ENCODE data around the gene CPZ. TPM values are rescaled to one million over a fixed set of nuclear protein-coding genes. Genes with fewer than 3 reads are reported as not detected.
A peak's percentile ranks its signal among the peaks of the same experiment; 100 is the strongest.

The CPZ gene
- polyA plus RNA-seq, 3 donors = not detected

DNA sequence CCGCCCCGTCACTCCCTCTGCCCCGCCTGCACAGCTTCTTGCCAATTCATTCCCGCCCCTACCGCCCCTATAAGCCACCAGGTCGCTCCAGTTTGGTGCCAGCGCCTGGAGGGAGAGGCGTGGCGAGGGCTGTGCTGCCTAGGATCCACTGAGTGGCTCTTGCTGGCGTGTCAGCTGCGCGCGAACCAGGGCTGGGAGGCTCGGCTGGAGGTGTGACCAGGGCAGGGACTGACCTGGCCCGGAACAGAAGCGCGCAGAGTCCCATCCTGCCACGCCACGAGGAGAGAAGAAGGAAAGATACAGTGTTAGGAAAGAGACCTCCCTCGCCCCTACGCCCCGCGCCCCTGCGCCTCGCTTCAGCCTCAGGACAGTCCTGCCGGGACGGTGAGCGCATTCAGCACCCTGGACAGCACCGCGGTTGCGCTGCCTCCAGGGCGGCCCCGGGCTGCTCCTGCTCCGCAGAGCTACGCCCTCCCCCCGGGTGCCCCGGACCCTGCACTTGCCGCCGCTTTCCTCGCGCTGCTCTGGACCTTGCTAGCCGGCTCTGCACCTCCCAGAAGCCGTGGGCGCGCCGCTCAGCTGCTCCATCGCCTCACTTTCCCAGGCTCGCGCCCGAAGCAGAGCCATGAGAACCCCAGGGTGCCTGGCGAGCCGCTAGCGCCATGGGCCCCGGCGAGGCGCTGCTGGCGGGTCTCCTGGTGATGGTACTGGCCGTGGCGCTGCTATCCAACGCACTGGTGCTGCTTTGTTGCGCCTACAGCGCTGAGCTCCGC lies 12.1 kb upstream of the CPZ start, which contains the start of gene GPR78:
TSS of gene GPR78 (plus strand) at position 72 of the 773 bp plus-strand sequence. CDS start at position 663, 591 bp downstream.
- no peak within 1 kb of the TSS for H3K9ac ChIP-seq (ENCODE audit: insufficient read depth, low read length, poor library complexity, severe bottlenecking)
- WGBS (ENCODE audit: insufficient coverage) = 8% methylated on average over 56 of the region's 63 CpGs
- intact Hi-C loops (cut with micrococcal nuclease) = no loop called here
- H3K4me2 ChIP-seq (replicated peaks; ENCODE audit: extremely low read depth, low read length, poor library complexity, severe bottlenecking) = no peak within 1 kb of the TSS
- DNase-seq = no peak
- peaks cover 0 to 6% of the 10 kb centered on the region in 2 donors for H3K27me3 ChIP-seq (ENCODE audit: control insufficient read depth in 2 of 2, insufficient read depth in 2 of 2, low read length in 2 of 2)
- H3K36me3 Mint-ChIP-seq = no peaks in the 10 kb centered on the region
- peak within 1 kb of the TSS in 1 of 2 donors; percentile 30 for H3K4me3 Mint-ChIP-seq
- no peaks in the 10 kb centered on the region for H3K4me1 Mint-ChIP-seq
- peaks cover 0 to 2% (median 0%) of the 10 kb centered on the region in 7 donors for H3K9me3 Mint-ChIP-seq
- no peaks in the 10 kb centered on the region for H4K20me1 ChIP-seq (ENCODE audit: insufficient read depth, low read length)
- no peak within 1 kb of the TSS for H2AFZ ChIP-seq (ENCODE audit: insufficient read depth, low read depth, low read length, poor library complexity, severe bottlenecking)
- no peak within 1 kb of the TSS for H3K27ac ChIP-seq (ENCODE audit: low read depth in 1 of 2, low read length in 2 of 2)
- no peak within 1 kb of the TSS for H3K4me3 ChIP-seq (replicated peaks in 1 of 3; ENCODE audit: low read depth in 2 of 3, low read length in 3 of 3)
- H3K4me1 ChIP-seq (ENCODE audit: control insufficient read depth in 1 of 2, insufficient read depth in 2 of 2, low read length in 2 of 2) = no peaks in the 10 kb centered on the region
- TF ChIP-seq, protein P1, sequence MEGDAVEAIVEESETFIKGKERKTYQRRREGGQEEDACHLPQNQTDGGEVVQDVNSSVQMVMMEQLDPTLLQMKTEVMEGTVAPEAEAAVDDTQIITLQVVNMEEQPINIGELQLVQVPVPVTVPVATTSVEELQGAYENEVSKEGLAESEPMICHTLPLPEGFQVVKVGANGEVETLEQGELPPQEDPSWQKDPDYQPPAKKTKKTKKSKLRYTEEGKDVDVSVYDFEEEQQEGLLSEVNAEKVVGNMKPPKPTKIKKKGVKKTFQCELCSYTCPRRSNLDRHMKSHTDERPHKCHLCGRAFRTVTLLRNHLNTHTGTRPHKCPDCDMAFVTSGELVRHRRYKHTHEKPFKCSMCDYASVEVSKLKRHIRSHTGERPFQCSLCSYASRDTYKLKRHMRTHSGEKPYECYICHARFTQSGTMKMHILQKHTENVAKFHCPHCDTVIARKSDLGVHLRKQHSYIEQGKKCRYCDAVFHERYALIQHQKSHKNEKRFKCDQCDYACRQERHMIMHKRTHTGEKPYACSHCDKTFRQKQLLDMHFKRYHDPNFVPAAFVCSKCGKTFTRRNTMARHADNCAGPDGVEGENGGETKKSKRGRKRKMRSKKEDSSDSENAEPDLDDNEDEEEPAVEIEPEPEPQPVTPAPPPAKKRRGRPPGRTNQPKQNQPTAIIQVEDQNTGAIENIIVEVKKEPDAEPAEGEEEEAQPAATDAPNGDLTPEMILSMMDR (IDR thresholded peaks at IDR 0.05) = no peak
- H3K27ac Mint-ChIP-seq = no peak within 1 kb of the TSS
- no peaks in the 10 kb centered on the region for H3K36me3 ChIP-seq (replicated peaks in 1 of 2; ENCODE audit: control insufficient read depth in 1 of 2, insufficient read depth in 2 of 2, low read length in 2 of 2)
- H3K9me3 ChIP-seq (replicated peaks in 1 of 2; ENCODE audit: control insufficient read depth in 1 of 2, insufficient read depth in 1 of 2, low read length in 2 of 2) = no peaks in the 10 kb centered on the region
- peaks cover 0 to 24% (median 14%) of the 10 kb centered on the region in 3 donors for H3K27me3 Mint-ChIP-seq (ENCODE audit: low read depth in 3 of 3)
- H3K79me2 ChIP-seq (ENCODE audit: insufficient read depth, low read length) = no peaks in the 10 kb centered on the region

DNA sequence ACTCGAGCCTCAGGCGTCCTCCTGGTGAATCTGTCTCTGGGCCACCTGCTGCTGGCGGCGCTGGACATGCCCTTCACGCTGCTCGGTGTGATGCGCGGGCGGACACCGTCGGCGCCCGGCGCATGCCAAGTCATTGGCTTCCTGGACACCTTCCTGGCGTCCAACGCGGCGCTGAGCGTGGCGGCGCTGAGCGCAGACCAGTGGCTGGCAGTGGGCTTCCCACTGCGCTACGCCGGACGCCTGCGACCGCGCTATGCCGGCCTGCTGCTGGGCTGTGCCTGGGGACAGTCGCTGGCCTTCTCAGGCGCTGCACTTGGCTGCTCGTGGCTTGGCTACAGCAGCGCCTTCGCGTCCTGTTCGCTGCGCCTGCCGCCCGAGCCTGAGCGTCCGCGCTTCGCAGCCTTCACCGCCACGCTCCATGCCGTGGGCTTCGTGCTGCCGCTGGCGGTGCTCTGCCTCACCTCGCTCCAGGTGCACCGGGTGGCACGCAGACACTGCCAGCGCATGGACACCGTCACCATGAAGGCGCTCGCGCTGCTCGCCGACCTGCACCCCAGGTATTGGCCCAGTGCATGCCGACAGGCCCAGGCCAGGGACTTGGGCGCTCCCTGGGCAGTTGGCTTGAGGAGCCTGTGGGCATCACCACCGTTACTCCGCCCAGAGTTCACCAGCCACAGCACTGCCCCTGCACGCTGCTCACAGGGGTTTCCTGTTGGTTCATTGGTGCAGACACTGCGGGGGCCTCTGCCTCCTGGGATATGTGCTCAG lies 11.3 kb upstream of the CPZ start:
- Mint-ChIP-seq H3K9me3 (peaks cover 0 to 2% (median 0%) of the 10 kb centered on the region in 7 donors), H3K27ac (no peak overlapping the region), H3K27me3 (ENCODE audit: low read depth in 3 of 3) (peaks cover 0 to 22% (median 14%) of the 10 kb centered on the region in 3 donors), H3K36me3 (no peaks in the 10 kb centered on the region), H3K4me1 (no peaks in the 10 kb centered on the region), H3K4me3 (peak overlapping the region in 1 of 2 donors; percentile 30)
- H3K27ac ChIP-seq (ENCODE audit: low read depth in 1 of 2, low read length in 2 of 2) = no peak overlapping the region
- DNase-seq = no peak
- H3K27me3 ChIP-seq (ENCODE audit: control insufficient read depth in 2 of 2, insufficient read depth in 2 of 2, low read length in 2 of 2) = peaks cover 0 to 6% of the 10 kb centered on the region in 2 donors
- H3K9ac ChIP-seq (ENCODE audit: insufficient read depth, low read length, poor library complexity, severe bottlenecking) = no peak overlapping the region
- intact Hi-C loops (cut with micrococcal nuclease) = no loop called here
- 59% methylated on average over 66 of the region's 66 CpGs for WGBS (ENCODE audit: insufficient coverage)
- H3K79me2 ChIP-seq (ENCODE audit: insufficient read depth, low read length) = no peaks in the 10 kb centered on the region
- no peaks in the 10 kb centered on the region for H4K20me1 ChIP-seq (ENCODE audit: insufficient read depth, low read length)
- no peaks in the 10 kb centered on the region for H3K36me3 ChIP-seq (replicated peaks in 1 of 2; ENCODE audit: control insufficient read depth in 1 of 2, insufficient read depth in 2 of 2, low read length in 2 of 2)
- no peaks in the 10 kb centered on the region for H3K9me3 ChIP-seq (replicated peaks in 1 of 2; ENCODE audit: control insufficient read depth in 1 of 2, insufficient read depth in 1 of 2, low read length in 2 of 2)
- H2AFZ ChIP-seq (ENCODE audit: insufficient read depth, low read depth, low read length, poor library complexity, severe bottlenecking) = no peak overlapping the region
- H3K4me2 ChIP-seq (replicated peaks; ENCODE audit: extremely low read depth, low read length, poor library complexity, severe bottlenecking) = no peak overlapping the region
- no peak overlapping the region for H3K4me3 ChIP-seq (replicated peaks in 1 of 3; ENCODE audit: low read depth in 2 of 3, low read length in 3 of 3)
- TF ChIP-seq, protein P1 (IDR thresholded peaks at IDR 0.05) = no peak
- H3K4me1 ChIP-seq (ENCODE audit: control insufficient read depth in 1 of 2, insufficient read depth in 2 of 2, low read length in 2 of 2) = no peaks in the 10 kb centered on the region
